ENCODE results near the gene RPL28.

RPL28 gene

DNA sequence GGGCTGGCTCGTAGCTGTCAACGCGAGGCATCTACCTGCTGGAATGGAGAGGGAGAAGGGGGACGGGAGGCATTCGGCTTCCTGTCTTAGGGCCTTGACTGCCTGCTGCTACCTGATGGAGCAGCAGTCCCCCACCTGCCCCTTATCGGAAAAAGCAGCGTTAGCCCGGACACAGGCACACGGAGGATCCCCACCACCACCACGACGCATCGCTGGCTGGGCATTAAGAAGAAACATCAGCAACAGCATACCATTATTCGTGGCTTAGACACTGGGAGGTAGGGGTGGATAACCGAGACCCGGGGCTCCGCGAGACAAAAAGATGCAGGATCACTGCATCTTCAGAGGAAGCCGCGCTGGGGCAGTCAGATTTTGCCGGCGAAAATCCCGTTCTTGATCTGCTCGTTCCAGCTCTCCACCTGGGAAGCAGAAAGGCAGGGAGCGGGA is 32.4 kb upstream of the RPL28 start:
- H3K4me3 ChIP-seq (ENCODE audit: low read depth, low read length) = peak overlapping the region; percentile 37

- peak overlapping the region; percentile 37 for H3K4me3 ChIP-seq (ENCODE audit: low read depth, low read length)
These were observed 31.7 kb upstream of the RPL28 start for GRCh38 chr19:55353803-55354697.

- peak within 1 kb of the TSS; percentile 37 for H3K4me3 ChIP-seq (ENCODE audit: low read depth, low read length)
These were observed 31.0 kb upstream of the RPL28 start, which contains the start of gene COX6B2 for GRCh38 chr19:55354698-55355212. Gene COX6B2 (minus strand): TSS chr19:55354719. CDS start chr19:55354521, 198 bp downstream.

DNA sequence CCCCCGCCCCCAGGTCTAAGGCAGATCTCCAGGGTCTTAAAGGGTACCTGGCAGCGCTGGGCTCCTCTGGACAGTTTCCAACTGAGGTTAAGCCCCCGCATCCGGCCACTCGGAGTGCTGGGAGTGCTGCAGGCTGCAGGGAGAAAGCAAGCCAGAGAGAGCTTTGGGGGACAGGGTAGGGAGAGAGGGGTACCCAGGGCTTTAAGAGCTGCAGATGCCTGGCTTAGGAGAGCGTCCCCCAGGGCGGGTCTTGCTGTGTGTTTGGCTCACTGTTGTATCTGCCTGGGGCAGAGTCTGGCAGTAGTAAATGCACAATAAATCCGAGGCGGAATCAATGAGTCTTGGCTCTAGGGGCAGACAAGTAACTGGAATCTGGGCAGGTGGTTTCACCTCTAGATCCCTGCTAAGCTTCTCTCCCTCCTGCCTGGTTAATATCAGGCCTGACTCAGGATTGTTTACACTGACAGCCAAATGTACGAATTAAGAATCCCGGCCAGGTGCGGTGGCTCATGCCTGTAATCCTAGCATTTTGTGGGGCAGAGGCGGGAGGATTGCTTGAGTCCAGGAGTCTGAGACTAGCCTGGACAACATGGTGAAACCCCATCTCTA is 30.4 kb upstream of the RPL28 start:
- no peak overlapping the region for H3K4me3 ChIP-seq (ENCODE audit: low read depth, low read length)

DNA sequence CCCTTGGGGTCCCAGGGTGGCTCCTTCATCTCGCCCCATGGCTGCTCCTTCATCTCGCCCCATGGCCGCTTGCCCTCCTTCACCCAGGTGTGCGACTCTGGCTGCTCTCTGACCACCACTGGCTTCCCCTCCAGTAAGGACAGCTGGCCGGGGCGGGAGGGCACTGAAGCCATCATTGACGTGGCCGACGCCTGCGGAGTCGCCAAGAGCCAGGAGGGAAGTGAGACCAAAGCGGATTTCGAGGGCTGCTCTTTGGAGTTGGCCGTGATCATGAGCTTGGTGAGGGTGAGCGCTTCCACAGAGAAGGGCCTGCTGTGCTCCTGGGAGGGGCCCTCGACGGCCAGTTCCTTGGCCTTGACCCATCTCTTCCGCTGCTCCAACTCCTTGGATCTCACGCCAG is 27.2 kb upstream of the RPL28 start:
- no peak overlapping the region for H3K4me3 ChIP-seq (ENCODE audit: low read depth, low read length)

GRCh38 chr19:55358943-55359908 is 26.5 kb upstream of the RPL28 start:
- no peak overlapping the region for H3K4me3 ChIP-seq (ENCODE audit: low read depth, low read length)

DNA sequence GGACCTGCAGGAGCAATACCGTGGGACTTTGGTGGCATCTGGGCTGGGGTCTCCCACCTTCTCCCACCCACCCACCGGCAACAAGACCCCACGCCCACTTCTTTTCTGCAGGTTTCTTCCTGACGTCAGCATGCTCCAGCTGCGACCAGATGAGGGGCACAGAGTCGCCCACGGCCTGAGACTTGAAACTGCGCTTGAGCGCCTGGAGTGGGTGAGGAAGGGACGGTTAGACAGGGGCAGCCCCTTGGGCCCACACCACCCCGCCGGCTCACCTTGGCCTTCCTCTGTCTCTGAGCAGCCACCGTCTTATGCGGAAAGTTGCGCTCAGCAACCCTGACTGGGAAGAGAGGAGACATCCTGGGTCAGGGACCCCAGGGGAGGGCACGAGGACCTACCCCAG is 24.8 kb upstream of the RPL28 start:
- no peak overlapping the region for H3K4me3 ChIP-seq (ENCODE audit: low read depth, low read length)

DNA sequence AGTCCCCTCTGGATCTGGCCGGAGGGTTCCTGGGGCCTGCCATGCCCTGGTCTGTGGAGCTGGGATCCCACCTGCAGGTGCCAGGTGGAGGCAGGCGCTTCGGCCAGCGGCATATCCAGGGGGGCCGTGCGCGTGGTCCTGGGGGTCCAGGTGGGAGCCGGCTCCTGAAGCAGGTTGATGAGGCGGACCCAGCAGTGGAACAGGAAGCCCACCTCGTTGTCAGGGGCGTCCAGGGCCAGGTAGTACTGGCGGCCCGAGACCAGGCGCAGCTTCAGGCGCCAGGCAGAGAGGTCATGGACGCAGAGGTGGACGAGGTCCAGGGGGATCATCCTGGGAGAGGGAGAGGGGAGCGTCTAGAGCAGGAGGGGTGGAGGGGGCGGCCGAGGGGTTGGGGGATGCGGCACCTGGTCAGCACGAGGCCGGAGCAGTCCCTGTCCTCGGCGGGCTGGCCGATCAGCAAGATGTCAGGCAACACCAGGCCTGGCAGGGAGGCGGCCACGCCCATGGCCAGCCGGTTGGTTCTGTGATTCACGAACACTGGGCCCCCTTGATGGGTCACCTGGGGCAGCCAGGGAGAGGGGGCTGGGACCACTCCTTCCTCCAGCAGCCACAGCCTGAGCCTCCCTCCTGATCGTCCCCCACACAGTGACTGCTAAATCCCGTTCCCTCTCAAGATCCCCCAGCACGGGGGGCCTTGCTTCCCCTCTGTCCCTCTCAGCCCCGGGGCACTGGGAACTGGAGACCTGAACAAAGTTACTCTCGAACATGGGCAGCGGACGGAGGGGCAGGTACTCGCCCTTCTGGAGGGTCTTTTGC is 23.4 kb upstream of the RPL28 start:
- no peak overlapping the region for H3K4me3 ChIP-seq (ENCODE audit: low read depth, low read length)

DNA sequence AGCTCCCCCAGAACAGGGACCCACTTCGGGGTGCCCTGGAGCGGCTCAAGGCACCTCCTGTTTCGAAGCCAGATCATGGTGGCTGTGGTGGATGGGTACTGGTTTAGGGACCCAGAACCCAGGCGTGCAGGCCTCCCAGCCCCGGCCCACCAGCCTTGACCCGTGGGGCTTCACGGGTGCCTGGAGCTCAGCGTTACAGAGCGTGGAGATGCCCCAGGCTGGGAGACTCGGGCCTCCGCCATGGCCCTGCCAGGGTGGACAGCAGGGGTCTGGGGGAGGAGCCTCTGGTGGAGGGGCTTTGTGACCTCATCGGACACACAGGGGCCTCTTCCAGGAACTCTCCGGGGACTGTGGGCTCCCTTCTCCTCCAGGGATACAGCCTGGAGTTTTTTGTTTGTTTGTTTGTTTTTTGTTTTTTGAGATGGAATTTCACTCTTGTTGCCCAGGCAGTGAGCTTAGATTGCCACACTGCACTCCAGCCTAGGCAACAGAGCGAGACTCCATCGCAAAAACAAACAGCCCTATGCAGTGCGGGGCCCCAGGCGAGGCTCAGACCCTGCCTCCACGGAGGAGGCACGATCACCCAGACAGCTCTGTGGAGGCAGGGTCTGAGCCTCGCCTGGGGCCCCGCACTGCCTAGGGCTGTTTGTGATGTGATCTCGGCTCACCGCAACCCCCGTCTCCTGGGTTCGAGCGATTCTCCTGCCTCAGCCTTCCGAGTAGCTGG is 22.6 kb upstream of the RPL28 start, which contains the start of gene GARIN5B:
GARIN5B (minus strand) TSS at position 271 of the 727 bp plus-strand sequence; CDS start at position 77, 194 bp downstream.
- no peak within 1 kb of the TSS for H3K4me3 ChIP-seq (ENCODE audit: low read depth, low read length)

DNA sequence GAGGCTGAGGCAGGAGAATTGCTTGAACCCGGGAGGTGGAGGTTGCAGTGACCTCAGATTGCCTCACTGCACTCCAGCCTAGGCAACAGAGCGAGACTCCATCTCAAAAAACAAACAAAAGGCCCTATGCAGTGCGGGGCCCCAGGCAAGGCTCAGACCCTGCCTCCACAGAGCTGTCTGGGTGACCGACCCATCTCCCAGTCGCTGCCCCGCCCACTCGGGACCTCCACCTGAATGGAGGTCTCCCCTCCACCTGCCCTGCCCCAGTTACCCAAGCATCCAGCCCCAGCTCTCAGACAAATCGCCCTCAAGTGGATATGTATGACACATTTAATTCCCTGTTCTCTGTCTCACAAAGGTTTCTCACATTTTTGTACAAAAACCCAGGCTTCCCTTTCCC is 20.5 kb upstream of the RPL28 start:
- no peak overlapping the region for H3K4me3 ChIP-seq (ENCODE audit: low read depth, low read length)

DNA sequence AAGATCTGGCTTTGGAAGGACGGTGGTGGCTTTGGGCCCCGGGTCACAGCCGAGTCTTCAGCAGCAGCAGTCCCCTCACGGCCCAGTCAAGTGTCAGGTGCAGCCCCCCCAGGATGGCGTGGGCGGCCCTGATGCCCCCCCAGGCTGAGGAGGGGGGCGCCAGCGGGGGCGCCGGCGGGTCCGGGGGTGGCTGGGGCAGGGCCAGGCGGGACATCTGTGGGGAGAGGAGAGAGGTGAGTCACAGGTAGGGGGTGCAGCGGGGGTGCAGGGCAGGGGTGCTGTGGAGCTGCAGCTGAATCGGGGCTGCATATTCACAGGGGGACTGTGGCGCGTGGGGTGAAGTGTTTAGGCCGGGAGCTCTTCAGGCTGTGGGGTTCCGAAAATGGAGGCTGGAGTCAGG is 19.8 kb upstream of the RPL28 start:
- no peak overlapping the region for H3K4me3 ChIP-seq (ENCODE audit: low read depth, low read length)

GRCh38 chr19:55366790-55367189 is 18.9 kb upstream of the RPL28 start:
- no peak overlapping the region for H3K4me3 ChIP-seq (ENCODE audit: low read depth, low read length)

GRCh38 chr19:55368106-55368505 is 17.6 kb upstream of the RPL28 start:
- H3K4me3 ChIP-seq (ENCODE audit: low read depth, low read length) = no peak overlapping the region

GRCh38 chr19:55368701-55369563 is 16.8 kb upstream of the RPL28 start:
- H3K4me3 ChIP-seq (ENCODE audit: low read depth, low read length) = peak overlapping the region; percentile 17

DNA sequence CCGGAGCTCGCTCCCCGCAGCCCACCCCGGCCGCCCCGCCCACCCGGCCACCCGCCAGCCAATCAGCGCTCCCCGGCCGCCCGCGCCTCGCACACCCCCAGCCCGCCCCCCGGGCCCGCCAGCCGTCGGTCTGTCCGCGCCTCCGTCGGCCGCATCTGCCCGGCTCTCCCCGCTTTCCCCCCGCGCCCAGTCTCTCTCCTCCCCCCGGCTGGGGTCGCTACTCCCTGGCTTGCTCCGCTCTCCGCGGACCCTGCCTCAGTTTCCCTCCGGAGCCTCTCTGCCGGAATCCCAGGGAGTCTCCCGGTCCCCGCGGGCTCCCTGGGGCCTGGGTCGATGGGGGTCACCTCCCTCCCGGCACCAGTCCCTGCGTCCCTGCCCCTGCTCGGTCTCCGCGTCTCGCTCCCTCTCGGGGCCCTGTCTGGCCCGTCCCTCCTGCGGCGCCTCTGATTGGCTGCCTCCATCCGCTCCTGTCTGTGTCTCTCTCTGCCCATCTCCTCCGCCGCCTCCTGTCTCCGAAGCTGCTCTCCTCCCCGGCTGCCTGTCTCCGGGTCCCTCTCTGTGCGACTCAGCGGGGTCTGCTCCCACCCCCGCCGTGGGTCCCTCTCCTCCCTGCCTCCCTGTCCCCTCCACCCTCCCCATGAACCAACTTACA is 16.0 kb upstream of the RPL28 start:
- H3K4me3 ChIP-seq (ENCODE audit: low read depth, low read length) = peak overlapping the region; percentile 39

DNA sequence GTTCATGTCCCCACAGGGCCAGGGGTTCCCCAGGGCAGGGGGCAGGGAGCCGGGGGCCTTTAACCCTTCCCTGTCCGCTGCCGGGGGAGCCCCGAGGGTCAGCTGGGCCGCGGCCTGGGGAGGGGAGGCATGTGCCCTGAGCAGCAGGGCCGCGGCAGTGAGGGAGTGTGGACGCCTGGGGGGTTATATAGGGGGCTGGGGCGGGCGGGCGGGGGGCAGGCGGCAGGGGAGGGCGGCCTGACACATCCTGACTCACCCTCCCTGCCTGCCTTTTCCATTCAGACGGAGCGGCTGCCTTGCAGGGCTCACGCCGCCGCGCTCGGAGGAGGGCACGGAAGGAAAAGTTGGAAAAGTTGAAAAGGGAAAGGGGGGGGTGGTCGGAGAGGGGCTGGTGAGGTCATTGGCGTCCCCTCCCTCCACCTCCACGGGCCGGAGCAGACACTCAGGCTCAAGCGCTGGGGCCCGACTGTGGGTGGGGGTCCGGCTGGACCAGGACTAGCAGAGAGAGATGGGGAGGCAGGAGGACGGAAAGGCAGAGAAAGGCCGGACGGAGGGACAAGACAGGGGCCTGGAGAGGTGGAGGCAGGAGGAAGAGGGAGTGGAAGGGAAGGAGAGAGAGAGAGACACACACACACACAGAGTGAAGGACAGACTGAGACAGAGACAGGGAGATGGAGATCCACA is 15.3 kb upstream of the RPL28 start, which contains the start of gene IL11:
IL11 (minus strand) TSS at position 159 of the 684 bp plus-strand sequence; CDS start at position 6, 153 bp downstream.
- peak within 1 kb of the TSS; percentile 39 for H3K4me3 ChIP-seq (ENCODE audit: low read depth, low read length)

Measured in iPS-11a (cell line).